ENCODE results near the gene RNASEH1. TPM values are rescaled to one million over a fixed set of nuclear protein-coding genes. Genes with fewer than 3 reads are reported as not detected.
"Not testable (repeated sequence)": the region's sequence is repeated elsewhere in the genome, so short reads cannot be mapped to it uniquely, and the experiment has no call there.

RNASEH1 gene
- total RNA-seq, 1 experiment from 2014 or later: 71.5 TPM

DNA sequence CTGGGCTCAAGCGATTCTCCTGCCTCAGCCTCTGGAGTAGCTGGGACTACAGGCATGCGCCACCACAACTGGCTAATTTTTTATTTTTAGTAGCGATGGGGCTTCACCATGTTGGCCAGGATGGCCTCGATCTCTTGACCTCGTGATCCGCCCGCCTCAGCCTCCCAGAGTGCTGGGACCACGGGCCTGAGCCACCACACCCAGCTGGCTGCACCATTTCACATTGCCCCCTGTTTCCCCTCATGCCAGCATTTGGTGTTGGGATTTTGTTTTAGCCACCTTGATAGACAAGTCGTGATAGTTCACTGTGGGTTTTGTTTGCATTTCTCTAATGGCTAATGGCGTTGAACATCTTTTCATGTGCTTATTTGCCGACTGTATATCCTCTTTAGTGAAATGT is 31.0 kb upstream of the RNASEH1 start:
- DNase-seq (ENCODE audit: low read depth): no peak

DNA sequence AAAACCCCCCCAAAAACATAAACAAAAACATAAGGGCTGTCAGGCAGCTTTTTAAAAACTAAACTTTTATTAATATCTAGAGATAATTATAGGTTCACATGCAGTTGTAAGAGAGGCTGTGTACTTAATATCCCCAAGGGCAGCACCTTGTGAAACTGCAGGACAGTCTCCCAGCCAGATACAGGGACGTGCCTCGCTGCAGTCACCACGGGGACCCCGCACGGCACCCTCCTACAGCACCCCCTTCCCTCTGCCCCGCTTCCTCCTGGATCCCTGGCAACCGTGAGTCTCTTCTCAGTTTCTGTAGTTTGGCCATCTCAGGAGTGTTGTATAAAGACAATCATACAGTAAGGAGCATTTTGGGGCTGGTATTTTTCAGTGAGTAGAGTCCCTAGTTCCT is 30.0 kb upstream of the RNASEH1 start:
- no peak for DNase-seq (ENCODE audit: low read depth)

DNA sequence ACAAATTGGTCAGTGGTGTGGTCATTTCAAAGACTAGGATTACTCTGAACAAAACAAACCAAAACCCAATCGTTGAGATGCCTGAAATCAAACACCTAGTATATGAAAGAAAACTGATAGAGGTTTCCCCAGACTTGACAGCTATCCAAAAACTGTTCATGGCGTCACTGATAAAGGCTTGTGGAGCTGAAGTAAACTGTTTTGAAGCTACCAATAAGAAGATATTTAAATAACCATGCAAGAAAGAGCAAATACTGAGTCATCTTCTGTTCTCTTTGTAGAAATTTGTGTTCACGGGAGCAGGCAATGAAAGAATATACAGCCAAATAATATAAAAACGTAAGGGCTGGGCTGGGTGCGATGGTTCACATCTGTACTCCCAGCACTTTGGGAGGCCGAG is 29.3 kb upstream of the RNASEH1 start:
- no peak for DNase-seq (ENCODE audit: low read depth)

DNA sequence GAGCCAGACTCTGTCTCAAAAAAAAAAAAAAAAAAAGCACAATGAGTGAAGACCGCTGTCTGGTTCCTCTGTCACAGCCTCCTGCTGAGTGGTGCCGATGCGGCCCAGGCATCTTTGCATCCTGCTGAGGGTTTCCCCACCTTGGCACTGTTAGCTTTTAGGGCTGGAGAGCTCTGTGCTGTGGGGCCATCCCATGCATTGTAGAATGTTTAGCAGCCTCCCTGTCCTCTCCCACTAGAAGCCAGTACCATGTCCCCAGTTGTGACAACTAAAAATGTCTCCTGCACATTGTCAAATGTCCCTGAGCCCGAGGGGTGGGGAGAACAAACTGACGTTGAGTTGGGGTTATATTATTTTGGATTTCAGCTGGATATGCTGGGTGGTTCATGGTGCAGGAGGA is 28.9 kb upstream of the RNASEH1 start:
- DNase-seq (ENCODE audit: low read depth): no peak

DNA sequence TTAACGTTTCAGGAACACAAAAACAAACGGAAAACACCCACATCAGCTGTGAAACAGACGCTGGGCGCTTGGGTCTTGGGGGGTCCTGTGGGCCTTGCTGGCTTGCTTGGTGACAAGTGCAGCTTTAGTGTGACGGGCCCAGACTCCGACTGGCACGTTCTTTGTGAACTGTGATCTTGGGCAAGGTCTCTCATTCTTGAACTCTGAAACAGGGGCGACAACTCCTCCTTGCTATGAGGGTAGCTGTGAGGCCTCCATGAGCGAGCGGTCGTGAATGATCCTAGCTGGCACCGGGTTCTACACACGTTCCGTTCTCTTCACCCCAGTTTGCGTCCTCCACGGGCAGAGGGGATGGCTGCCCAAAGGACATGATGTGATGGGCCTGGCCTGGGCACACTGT is 28.1 kb upstream of the RNASEH1 start:
- DNase-seq (ENCODE audit: low read depth): no peak

DNA sequence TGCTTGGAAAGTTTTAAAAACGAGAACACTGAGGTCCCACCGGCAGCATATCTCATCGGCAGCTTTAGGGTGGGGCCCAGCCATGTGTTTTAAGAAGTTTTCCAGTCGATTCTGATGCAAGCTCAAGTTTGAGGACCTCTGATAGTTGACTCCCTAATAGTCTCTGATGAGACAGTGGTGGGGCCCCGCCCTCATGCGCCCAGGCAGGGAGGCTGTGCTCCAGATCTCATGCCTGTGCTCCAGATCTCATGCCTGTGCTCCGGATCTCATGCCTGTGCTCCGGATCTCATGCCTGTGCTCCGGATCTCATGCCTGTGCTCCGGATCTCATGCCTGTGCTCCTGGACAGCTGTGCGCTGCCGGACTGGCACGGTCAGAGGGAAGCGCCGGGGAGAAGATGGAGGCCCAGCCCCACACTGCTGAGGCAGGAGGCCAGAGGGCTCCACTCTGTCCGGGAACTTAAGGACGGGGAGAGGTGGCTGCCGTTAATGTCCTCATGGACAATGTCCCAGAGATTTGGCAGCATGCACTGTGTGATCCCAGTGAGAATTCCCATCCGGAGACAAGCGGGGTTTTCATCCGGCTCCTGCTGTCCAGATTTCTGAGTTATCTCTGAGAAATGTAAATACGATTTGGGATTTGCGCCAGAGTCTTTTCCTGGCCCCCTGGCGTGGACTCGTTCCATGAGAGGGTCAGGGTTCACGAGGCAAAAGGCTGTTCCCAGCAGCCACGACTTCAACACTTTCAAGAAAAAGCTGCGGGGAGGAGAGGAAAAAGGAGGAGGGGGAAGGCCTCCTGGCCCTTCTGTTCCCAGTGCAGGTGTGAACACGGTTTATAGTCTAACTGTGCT is 27.4 kb upstream of the RNASEH1 start:
- no peak for DNase-seq (ENCODE audit: low read depth)

DNA sequence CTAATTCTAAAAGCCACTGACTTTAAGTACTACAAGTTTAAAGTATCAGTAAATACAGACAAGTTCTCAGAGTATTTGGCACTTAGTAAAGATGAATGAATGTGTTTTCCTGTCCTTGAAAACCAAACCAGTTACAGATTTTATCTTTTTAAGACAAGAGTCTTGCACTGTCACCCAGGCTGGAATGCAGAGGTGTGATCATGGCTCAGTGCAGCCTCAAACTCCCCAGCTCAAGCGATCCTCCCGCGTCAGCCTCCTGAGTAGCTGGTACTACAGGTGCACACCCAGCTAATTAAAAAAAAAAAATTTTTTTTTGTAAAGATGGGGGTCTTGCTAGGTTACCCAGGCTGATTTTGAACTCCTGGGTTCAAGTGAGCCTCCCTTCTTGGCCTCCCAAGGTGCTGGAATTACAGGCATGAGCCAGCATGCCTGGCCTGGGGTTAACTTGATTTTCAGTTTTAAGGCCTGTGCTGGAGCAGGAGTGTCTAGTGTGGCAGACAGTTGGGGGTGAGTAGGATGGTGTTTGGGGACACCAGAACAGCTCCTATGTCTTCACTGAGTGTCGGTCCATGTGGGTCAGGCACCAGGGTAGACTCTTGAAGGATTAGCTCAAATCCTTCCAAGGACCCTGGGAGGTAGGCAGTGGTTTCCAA is 26.6 kb upstream of the RNASEH1 start:
- no peak for DNase-seq (ENCODE audit: low read depth)

DNA sequence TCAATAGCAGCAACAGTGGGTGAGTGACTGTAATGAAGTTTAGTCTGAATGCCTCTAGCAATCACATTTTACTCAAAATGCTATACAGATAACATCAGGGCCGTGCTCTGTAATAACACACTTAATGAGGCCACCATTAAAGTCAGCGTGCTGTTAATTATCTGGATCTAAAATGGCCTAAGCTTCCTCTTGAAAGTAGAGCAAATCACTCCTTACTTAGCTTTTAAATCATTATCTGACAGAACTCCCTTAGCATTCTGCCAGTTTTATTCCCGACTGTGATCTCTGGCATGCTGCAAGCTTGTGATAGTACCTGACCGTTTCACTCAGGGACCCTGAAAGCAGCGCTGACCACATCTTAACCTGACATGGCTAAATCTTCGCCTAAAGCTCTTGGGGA is 25.9 kb upstream of the RNASEH1 start:
- DNase-seq (ENCODE audit: low read depth): no peak

DNA sequence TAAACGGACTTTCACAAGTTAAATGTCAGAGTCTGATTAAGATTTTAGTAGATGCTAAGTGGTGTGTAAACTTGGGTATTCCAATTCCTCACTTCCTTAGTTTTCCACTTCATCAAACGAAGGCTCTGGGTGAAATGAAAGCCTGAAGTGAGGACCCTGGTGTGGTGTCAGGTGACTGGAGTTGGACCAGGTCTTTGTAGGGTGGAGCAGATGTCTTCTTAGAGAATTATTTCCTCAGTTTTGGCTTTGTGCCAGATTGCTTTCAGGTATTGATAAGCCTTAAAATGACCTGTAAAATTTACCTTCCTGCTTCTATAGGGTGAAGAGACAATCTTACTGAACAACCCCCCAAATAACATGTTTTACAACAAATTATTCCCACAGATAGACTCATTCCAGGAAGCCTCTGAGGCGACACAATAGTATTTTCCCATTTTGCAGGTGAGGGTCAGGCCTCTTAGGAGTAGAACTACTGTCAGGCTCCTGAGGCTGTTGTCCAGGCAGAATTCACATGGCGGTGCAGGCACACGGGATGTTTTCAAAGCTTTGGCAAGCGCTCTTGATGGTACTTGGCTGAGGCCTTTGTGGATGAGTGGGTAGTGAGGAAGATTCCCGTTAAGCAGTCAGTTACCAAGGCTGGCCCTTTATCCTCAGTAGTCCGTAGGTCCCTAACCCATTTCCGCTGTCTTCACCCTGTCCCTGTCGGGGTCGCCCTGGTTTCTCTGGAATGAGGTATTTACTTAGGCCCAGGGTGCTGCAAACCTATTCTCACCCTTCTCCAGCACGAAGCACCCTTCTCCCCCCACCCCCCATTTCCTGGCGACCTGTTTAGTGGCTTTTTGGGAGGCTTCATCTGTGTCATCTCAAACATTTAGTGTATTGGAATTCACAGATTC is 23.5 kb upstream of the RNASEH1 start:
- no peak for DNase-seq (ENCODE audit: low read depth)

DNA sequence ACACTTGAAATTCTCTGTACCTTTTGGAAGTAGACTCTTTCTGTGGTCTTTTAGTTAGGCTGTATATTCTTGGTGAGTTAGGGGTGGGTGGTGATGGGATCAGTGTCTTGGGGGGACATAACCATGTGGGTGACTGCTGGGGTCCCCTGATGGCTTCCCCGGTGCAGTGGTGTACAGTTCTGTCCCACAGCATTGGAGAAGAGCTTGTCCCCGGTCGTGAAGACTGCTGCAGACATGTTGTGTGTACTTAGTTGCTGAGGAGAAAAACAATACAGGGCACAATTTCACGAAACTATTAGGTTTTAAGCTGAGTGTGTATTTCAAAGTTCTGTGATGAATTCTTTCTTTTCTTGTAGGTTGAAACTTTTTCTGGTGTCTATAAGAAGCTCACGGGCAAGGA is 22.3 kb upstream of the RNASEH1 start:
- no peak for DNase-seq (ENCODE audit: low read depth)

DNA sequence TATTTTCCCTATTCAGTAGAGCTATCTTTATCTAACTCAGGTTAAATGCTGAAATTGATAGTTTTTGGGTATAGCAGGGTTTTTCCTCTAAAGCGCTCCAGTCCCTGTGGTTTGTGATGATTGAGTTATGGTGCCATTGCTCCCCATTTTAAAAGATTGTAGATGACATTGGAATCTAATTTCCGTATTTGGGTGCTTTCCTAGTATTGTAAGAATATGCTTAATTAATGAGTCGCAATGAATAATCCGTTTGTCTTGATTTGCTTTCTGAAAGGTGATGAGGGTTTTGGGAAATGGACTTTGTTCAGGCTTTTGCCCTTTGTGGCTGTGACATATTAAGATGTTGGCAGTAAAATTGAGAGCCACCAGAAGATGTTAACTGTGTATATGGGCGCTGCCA is 20.9 kb upstream of the RNASEH1 start:
- DNase-seq (ENCODE audit: low read depth): no peak

DNA sequence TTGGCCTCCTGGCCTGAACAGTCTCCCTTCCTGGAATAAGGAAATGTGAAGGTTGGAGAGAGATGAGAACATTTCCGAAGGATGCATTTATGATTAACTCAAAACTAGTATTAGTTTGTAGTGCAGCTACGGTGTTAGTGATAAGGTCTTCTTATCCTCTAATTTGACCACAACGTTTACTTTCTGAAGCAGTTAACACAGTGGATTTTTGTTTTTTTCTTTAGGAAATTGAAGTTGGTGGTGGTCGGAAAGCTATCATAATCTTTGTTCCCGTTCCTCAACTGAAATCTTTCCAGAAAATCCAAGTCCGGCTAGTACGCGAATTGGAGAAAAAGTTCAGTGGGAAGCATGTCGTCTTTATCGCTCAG is 18.1 kb upstream of the RNASEH1 start:
- DNase-seq (ENCODE audit: low read depth): not testable (repeated sequence)

DNA sequence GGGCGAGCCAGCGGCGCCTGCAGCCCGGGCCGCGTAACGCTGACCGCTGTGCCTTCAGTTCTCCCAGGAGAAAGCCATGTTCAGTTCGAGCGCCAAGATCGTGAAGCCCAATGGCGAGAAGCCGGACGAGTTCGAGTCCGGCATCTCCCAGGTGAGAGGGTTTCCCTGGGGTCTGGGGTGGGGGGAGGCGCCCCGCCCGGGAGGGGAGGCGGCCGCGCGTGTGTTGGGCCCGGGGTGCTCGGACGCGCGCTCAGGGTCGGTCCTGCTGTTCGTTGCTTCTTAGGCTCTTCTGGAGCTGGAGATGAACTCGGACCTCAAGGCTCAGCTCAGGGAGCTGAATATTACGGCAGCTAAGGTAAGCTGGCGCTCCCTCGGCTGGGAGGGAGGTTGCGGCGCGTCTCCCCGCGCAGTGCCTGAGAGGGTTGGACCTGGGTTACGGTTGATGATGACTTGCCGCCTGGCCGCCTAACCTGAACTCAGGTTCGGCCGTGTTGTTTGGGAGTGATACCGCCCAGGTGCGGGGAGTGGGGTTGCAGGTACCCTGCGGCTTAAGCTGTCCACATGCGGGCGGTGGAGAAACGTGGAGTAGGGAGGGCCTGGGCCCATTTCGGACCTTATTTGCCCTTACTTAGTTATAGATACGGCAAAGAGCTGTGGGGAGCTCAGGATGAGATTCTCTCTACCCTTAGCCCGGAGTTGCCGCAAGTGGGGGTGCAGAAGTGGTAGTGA is 17.6 kb upstream of the RNASEH1 start:
- no peak for DNase-seq (ENCODE audit: low read depth)

DNA sequence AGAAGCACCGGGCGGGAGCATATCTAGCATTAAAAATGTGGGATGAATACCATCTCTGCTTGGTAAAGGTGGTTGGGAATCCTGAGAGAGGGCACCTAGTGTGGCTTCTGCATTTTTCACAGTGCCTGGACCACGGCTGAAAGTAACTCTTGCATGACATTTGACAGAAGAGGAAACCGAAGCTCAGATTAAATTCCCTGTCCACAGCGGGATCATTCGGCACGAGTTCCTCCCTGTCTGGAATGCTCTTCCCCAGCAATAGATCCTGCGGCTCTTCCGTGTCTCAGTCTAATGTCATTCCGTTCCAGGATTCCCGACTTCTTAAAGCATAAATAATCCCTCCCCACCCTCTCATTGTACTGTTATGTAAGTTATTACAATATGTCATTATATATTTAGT is 16.0 kb upstream of the RNASEH1 start:
- no peak for DNase-seq (ENCODE audit: low read depth)

DNA sequence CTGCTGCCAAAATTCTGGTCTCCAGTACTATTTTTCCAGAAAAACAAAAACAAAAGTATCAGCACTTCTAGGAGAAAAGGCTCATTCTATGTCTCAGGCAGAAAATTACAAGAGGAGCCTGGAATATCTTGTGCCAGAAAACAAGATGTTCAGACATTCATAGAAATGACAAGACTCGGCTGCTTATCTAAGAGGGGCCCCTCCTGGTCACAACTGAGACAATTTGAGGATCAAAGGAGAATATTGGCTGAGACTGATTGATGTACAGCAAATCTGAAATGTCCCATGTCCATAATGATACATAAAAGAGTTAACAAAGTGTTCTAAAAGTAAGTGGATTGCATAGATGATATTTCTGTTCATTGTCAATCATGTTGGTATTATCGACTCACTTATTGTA is 14.5 kb upstream of the RNASEH1 start:
- no peak for DNase-seq (ENCODE audit: low read depth)

DNA sequence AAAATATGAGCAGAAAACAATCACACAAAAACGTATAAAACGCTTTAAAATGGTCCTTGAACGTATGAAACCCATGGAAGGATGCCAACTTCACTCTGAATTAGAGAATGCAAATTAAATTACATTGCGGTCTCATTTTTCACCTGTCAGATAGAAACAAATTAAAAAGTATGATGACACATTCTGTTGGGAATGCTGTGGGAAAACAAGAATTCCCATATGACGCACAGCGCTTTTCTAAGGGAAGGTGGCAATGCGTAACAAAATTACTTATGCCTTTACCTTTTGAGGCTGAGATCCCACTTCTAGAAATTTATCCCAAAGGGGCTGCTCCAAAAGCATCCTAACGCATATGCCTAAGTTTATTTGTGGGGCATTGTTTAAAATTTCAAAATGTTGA is 13.2 kb upstream of the RNASEH1 start:
- peak; percentile 80 for DNase-seq (ENCODE audit: low read depth)

DNA sequence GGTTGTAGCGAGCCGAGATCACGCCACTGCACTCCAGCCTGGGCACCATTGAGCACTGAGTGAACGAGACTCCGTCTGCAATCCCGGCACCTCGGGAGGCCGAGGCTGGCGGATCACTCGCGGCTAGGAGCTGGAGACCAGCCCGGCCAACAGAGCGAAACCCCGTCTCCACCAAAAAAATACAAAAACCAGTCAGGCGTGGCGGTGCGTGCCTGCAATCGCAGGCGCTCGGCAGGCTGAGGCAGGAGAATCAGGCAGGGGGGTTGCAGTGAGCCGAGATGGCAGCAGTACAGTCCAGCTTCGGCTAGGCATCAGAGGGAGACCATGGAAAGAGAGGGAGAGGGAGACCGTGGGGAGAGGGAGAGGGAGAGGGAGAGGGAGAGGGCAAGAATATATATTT is 11.5 kb upstream of the RNASEH1 start:
- not testable (repeated sequence) for DNase-seq (ENCODE audit: low read depth)

DNA sequence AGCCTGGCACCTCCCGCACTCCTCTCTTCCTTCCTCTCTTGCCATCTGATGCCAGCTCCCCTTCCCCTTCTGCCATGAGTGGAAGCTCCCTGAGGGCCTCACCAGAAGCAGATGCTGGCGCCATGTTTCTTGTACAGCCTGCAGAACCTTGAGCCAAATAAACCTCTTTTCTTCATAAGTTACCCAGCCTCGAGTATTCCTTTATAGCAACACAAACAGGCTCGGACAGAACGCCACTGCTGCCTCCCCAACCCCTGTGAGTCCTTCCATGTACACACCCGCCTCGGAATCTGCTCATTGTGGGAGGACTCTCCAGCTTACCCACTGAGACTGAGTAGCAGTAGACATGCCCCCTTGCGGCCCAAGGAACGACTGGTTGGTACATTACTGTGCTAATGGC is 8.7 kb upstream of the RNASEH1 start:
- DNase-seq (ENCODE audit: low read depth): no peak

DNA sequence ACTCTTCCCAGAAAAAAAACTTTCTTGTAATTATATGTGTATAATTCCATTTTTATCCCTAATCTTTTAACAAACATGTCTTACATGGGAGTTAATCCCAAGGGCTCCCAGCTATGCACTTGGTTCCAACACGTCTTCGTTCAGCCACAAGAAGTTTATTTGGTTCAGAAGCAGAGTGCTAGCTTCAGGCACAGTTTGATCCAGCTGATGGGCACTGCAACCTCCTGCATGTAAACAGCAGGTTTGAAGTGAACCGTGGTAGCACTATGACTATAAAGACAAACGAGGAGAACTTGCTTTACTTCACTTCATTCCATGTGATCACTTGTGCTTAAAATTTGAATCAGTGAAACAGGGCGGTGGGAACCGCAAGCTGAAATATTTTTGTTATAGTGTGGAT is 7.0 kb upstream of the RNASEH1 start:
- DNase-seq (ENCODE audit: low read depth): no peak

DNA sequence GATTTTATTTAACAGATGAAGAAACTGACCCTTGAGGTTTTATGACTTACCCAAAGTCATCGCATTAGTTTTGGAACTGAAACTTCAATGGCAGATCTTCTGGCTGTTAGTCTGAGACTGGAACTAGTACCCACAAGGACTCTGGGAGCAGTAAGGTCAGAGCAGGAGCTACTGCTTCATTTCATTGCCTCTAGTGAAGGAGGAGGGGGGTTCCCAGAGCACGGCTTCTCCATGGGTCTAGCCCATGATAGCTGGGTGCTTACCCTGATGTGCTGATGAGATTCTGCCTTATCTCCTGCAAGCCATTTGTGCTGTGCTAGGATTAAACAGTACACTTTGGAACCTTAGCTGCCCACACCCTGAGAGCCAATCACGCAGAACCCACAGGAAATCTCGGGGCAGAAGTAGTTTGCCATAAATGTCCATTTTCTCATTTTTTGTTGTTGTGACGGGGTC is 5.4 kb upstream of the RNASEH1 start:
- no peak for DNase-seq (ENCODE audit: low read depth)

DNA sequence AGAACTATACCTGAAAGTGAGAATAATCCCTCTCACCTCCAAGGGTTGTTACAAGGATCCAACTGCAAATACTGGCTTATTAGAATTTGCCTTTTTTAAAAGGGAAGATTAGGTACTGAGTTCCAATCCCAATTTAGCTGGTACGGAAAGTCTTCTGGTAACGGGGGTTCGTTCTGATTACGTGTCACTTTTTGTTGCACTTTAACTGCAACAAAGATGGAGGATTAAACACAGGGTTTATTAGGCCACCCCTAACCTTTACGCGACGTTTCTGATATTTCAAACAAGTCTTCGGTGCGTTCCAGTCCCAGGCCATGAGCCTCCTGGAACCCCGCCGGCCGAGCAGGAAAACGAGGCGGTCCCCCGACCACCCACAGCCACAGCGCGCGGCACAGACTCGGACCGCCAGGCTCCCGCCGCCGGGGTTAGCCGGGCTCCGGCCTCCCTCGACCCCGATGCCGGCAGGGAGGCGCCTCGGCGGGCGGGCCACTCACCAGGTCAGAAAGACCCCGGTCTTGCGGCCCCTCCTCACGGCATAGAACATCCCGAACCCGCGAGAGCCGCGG is 411 bp downstream of the RNASEH1 start:
- no peak for DNase-seq (ENCODE audit: low read depth)

All from Daoy (cell line).